Measurements from ENCODE around the gene GPR137B.
"Not testable (repeated sequence)": the region's sequence is repeated elsewhere in the genome, so short reads cannot be mapped to it uniquely, and the experiment has no call there.

The GPR137B gene

DNA sequence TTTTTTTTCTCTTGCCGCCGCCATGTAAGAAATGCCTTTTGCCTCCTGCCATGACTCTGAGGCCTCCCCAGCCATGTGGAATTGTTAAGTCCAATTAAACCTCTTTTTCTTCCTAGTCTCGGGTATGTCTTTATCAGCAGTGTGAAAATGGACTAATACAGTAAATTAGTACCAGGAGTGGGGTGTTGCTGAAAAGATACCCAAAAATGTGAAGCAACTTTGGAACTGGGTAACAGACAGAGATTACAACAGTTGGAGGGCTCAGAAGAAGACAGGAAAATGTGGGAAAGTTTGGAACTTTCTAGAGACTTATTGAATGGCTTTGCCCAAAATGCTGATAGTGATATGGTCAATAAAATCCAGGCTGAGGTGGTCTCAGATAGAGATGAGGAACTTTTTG lies 19.4 kb downstream of the GPR137B start:
- DNase-seq, result not testable (repeated sequence)

DNA sequence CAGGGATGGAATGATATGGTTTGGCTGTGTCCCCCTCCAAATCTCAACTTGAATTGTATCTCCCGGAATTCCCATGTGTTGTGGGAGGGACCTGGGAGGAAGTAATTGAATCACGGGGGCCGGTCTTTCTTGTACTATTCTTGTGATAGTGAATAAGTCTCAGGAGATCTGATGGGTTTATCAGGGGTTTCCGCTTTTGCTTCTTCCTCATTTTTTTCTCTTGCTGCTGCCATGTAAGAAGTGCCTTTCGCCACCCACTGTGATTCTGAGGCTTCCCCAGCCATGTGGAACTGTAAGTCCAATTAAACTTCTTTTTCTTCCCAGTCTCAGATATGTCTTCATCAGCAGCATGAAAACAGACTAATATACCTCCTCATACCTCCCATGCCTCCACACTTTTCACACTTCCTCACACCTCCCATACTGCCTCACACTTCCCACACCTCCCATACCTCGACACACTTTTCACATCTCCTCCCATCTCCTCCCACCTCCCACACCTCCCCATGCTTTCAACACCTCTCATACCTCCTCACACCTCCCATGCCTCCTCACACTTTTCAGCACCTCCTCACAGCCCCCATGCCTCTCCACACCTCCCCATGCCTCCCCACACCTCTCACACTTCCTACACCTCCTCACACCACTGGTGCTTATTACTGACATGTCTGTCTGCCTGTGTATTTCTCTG lies 21.3 kb downstream of the GPR137B start:
- DNase-seq, result no peak

DNA sequence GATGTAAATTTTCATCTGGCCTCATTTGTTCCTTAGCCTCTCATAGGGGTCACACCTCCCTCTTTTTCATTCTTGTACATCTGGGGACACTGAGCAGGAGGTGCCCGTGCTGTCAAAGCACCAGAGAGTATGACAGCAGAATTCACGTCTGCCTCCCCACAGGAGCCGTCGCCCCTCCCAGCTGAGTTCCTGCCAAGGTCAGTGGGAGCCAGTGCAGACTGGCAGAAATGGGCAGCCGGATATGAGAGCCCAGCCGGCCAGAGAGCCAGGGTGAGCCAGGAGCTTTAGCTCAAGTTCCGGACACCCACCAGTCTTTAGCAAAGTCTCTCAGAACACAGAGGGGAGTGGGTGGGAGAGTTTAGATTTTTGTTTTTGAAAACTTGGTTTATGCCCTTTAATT lies 21.9 kb downstream of the GPR137B start:
- no peak for DNase-seq

GRCh38 chr1:236165238-236165981 lies 23.1 kb downstream of the GPR137B start:
- no peak for DNase-seq

DNA sequence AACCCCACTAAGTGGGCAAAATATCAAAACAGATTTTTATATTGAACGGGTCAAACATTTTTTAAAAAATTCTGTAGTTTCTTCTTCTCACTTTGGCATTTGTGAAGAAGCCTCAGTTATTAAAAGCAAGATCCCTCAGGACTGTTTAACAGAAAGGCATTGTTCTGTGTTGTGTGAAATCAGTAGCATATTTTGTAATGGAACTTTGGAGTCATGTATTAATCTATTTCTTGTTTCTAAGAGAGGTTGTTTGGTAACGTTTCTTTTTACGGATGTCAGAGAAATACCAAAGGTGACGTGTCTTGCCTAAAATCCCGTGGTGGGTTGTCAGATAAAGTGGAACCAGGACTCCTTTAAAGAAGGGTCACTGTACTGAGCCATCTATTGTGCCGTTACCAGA lies 23.7 kb downstream of the GPR137B start:
- no peak for DNase-seq

DNA sequence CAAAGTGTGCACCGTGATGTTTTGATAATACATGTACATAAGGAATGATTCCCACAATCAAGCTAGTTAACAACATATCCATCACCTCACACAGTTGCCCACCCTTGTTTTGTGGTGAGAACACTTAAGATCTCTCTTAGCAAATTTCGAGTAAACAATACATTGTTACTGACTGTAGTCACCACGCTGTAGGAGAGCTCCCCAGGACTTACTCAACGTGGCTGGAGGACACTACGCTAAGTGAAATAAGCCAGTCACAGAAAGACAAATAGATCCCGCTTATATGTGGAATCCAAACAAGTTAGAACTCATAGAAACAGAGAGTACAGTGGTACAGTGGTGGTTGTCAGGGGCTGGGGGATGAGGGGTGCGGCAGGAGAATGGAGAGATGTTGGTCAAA lies 24.8 kb downstream of the GPR137B start:
- no peak for DNase-seq

- DNase-seq, result no peak
Observed at GRCh38 chr1:236167578-236167977, 25.2 kb downstream of the GPR137B start.

DNA sequence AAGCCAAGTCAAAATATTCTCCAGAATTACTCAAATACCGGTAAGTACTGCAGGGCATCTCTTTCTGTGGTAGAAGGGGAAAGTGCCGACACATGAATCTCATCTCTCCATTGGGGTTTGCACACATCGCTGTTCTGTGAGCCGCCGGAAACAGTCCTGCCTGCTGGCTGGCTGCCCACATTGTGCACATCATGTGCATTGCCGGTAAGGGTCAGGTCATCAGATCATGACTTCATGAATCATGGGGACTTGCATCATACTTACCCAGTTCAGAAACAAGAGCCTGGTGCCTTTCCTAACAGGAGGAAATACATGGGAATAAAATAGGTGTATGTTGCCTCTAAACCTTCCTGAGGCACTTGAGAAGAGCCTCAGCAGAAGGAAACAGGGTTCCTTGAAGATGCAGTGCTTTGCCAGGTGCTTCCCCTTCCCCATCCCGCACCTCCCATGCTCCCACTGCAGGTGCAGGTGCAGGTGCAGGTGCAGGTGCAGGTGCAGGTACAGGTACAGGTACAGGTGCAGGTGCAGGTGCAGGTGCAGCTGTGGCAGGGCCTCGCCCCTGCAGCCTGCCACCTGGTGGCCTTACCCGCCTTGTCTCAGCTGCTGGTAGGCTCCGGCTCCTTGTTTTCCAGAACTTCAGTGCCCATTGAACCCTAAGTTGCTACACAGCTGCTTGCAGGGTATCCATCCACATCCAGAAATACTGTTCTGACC lies 26.5 kb downstream of the GPR137B start:
- no peak for DNase-seq

DNA sequence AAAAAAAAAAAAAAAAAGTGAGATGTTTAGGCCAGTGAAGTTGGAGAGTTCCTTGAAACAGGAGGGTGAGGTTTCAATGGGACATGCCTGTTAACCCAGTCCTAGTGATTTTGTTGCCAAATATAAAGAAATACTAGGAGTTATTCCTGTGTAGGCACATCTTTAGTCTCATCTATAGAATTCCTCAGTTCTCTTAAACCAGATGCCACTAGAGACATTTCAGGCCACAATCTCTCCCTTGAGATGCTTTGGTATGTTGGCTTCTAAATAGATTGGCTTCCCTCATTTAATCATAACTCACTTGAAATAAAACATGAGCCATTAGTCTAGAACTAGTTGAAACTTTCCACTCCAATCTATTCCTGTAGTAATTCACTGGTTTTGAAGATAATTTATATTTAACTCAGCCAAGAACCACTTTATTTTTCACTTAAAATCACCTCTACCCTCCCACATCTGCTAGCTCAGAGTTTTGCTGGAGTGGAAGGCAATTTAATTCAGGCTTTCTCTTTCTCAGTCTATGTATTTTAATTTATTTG lies 29.8 kb downstream of the GPR137B start:
- no peak for DNase-seq

- no peak for DNase-seq
Observed at GRCh38 chr1:236173174-236173767, 30.9 kb downstream of the GPR137B start.

- DNase-seq, result no peak
Observed at GRCh38 chr1:236175642-236176336, 33.5 kb downstream of the GPR137B start.

- DNase-seq, result no peak
Observed at GRCh38 chr1:236176337-236177336, 34.3 kb downstream of the GPR137B start.

DNA sequence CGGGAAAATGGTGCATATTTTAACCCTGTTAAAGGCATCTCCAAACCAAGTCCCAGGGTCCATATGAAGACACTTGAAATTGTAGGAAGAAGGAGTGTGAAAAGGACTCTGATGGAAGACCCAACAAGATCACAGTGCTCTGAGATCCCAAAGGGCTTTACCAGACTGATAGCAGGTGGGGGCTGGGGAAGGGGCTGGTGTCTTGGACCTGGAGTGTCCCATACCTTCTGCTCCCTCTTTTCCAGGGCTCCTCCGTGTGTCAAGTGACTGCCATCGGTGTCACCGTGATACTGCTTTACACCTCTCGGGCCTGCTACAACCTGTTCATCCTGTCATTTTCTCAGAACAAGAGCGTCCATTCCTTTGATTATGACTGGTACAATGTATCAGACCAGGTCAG lies 37.3 kb downstream of the GPR137B start:
- DNase-seq, result no peak

DNA sequence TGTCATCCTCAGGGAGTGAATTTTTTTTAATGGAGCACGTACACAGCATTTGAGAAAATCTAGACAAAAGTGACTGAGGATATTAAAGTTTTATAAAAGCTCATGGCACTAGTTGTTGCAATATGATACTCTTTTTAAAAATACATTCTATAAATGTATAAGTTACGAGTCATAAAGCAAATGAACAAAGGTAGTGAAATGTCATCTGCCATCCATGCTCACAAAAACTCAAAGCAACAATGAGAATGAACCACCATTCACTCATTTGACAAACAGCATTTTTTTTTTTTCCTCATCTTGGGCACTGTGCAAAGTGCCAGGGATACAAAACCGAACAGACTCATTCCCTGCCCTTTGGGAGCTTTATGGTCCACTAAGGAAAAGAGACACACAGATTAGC lies 38.7 kb downstream of the GPR137B start:
- no peak for DNase-seq

- DNase-seq, result no peak
Observed at GRCh38 chr1:236185687-236186086, 43.3 kb downstream of the GPR137B start.

DNA sequence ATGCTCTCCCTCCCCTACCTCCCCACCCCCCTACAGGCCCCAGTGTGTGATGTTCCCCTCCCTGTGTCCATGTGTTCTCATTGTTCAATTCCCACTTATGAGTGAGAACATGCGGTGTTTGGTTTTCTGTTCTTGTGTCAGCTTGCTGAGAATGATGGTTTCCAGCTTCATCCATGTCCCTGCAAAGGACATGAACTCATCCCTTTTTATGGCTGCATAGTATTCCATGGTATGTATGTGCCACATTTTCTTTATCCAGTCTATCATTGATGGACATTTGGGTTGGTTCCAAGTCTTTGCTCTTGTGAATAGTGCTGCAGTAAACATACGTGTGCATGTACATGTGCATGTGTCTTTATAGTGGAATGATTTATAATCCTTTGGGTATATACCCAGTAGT lies 44.1 kb downstream of the GPR137B start:
- not testable (repeated sequence) for DNase-seq

DNA sequence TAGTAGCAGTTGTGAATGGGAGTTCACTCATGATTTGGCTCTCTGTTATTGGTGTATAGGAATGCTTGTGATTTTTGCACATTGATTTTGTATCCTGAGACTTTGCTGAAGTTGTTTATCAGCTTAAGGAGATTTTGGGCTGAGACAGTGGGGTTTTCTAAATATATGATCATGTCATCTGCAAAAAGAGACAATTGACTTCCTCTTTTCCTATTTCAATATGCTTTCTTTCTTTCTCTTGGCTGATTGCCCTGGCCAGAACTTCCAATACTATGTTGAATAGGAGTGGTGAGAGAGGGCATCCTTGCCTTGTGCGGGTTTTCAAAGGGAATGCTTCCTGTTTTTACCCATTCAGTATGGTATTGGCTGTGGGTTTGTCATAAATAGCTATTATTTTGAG lies 45.7 kb downstream of the GPR137B start:
- DNase-seq, result not testable (repeated sequence)

DNA sequence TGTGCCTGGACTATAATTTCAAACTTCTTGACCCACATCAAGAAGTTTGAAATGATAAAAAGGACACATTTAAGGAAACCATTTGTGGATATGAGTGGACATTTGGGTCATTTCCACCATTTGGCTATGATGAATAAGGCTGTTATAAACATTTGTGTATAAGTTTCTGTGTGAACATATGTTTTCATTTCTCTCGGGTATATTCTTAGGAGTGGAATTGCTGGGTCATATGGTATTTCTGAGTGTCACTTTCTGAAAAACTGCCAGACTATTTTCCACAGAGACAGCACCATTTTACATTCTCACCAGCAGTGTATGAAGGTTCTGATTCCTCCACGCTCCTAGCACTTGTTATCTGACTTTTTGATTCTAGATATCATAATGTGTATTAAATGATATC lies 50.8 kb downstream of the GPR137B start:
- DNase-seq, result no peak

GRCh38 chr1:236200925-236201324 lies 58.6 kb downstream of the GPR137B start:
- DNase-seq, result no peak

GRCh38 chr1:236201786-236202185 lies 59.4 kb downstream of the GPR137B start:
- DNase-seq, result no peak

DNA sequence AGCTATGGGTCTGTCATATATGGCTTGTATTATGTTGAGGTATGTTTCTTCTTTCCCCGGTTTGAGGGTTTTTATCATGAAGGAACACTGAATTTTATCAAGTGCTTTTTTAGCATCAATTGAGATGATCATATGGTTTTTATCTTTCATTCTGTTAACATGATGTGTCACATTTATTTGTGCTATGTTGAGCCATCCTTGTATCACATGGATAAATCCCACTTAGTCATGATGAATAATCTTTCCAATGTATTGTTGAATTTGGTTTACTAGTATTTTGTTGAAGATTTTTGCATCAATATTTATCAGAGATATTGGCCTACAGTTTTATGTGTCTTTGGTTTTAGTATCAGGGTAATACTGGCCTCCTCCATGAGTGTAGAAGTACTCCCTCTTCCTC lies 61.7 kb downstream of the GPR137B start:
- no peak for DNase-seq
